Measurements from ENCODE around the gene SLC38A6. TPM values are rescaled to one million over a fixed set of nuclear protein-coding genes. Genes with fewer than 3 reads are reported as not detected.
"Not testable (repeated sequence)": the region's sequence is repeated elsewhere in the genome, so short reads cannot be mapped to it uniquely, and the experiment has no call there.

Gene SLC38A6
- total RNA-seq, 1 donor: 74.9 TPM

DNA sequence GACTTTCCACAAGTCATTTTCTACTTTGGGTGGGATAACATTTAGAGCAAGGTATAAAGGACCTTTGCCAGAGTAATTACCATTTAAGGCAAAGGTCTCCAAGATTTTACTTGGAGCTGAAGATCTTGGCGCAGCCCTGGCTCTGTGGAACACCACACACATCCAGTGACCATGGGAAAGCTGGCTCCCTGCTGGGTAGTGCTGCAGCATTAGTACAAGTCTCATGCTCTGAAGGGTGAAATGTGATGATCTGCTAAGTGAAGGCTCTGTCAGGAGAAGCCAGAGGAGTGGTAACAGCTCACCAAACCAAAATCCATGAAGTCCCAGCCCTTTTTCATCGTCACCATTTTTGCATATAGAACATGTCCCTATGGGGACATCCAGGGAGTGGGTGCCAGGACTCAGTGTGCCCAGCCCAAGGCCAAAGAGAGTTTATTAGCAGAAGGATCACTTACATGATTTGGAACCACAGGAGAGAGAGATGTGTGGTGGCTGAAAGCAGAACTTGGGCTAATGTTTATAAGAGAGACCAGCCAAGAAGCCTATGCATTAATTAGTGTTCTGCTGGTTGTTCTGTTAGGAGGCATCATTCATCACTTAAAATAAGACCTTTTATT is 110.7 kb downstream of the SLC38A6 start:
- TF ChIP-seq, protein P1, sequence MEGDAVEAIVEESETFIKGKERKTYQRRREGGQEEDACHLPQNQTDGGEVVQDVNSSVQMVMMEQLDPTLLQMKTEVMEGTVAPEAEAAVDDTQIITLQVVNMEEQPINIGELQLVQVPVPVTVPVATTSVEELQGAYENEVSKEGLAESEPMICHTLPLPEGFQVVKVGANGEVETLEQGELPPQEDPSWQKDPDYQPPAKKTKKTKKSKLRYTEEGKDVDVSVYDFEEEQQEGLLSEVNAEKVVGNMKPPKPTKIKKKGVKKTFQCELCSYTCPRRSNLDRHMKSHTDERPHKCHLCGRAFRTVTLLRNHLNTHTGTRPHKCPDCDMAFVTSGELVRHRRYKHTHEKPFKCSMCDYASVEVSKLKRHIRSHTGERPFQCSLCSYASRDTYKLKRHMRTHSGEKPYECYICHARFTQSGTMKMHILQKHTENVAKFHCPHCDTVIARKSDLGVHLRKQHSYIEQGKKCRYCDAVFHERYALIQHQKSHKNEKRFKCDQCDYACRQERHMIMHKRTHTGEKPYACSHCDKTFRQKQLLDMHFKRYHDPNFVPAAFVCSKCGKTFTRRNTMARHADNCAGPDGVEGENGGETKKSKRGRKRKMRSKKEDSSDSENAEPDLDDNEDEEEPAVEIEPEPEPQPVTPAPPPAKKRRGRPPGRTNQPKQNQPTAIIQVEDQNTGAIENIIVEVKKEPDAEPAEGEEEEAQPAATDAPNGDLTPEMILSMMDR (IDR thresholded peaks at IDR 0.05; ENCODE audit: insufficient read depth, low read length): no peak
- DNase-seq (ENCODE audit: low read depth): no peak
- no peak overlapping the region for H3K4me3 ChIP-seq (ENCODE audit: low read depth, low read length)

DNA sequence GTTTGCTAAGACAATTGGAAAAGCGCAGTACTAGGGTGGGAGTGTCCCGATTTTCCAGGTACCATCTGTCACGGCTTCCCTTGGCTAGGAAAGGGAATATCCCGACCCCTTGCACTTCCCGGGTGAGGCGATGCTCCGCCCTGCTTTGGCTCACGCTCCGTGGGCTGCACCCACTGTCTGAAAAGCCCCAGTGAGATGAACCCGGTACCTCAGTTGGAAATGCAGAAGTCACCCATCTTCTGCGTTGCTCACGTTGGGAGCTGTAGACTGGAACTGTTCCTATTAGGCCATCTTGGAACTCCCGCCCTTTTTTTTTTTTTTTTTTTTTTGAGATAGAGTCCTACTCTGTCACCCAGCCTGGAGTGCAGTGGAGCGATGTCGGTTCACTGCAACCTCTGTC is 117.1 kb downstream of the SLC38A6 start:
- not testable (repeated sequence) for H3K4me3 ChIP-seq (ENCODE audit: low read depth, low read length)

DNA sequence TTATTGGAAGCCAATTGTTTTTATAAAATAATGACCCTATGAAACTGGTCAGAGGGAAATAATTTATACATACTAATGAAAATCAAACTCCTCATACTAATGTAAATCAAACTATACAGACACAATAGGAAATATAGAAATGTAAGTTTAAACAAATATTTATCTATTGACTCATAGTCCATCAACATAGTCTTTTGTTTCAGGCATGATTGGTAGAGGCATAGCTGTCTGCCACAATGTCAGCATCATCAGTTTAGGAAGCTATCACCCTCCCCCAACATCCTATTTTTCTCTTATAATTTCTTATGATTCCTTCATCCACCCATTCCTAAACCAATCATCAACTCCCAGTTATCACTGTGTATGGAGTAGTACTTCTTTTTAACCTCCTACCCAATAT is 117.7 kb downstream of the SLC38A6 start:
- TF ChIP-seq, protein P1 (IDR thresholded peaks at IDR 0.05; ENCODE audit: insufficient read depth, low read length): no peak
- H3K4me3 ChIP-seq (ENCODE audit: low read depth, low read length): no peak overlapping the region
- no peak for DNase-seq (ENCODE audit: low read depth)

More for the DNA sequence above, 117.1 kb downstream of the SLC38A6 start:
- not testable (repeated sequence) for DNase-seq (ENCODE audit: low read depth)

DNA sequence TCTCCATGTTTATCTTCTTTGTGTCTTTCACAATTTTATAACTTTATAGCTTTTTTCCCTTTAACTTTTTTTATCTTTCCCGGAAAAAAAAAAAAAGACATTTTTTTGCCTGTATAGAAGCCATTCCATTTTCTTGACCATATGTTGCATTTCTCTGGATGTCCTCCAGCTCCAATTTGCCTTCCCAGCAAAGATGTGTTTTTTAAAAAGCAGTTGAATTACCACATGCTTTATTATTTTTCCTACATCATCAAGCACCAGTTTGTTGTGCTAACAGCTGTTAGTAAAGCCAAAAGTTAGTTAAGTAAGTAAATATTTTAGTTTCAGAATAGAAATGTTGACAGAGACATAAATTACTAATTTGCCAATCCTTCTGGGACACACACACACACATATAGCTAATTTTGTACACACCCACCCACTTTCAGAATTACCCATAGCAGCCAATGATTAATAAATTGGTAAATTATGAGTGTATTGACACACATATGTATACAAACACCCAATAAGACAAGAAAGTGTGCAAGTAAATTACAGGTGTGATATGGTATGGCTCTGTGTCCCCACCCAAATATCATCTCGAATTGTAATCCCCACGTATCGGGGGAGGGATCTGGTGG is 118.3 kb downstream of the SLC38A6 start:
- TF ChIP-seq, protein P1 (IDR thresholded peaks at IDR 0.05; ENCODE audit: insufficient read depth, low read length): no peak
- peak; percentile 54 for DNase-seq (ENCODE audit: low read depth)
- H3K4me3 ChIP-seq (ENCODE audit: low read depth, low read length): no peak overlapping the region

DNA sequence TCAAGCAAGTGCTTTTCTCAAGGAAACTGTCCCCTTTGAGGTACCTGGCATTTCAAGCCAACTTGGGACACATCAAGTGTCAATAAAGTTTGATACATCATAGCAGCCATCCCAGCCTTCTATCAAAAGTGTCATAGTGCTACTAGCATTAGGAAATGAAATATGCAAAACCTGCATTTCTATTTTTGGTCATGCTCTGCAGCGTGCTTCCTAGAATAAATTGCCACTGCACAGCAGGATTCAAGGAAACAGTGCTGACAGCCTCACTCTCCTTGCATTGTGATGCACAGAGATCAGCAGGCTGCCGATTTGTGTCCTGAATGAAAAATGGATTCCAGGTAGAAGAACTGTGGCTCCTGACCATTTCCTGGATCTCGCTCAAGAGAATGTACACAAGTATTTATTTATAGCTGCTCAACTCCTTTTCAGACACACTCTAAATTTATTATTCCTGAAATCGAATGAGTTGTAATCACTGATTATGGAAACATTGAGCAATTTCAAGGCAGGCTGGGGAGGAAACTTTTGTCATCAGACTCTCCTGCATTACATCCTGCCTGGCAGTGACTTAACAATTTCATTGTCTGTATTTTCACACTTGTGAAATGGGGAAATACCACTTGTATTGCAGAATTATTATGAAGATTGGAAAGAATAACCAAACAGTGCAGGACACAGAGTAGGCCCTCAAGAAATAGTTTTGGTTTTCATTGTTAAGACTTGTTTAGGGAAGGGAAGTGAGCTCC is 120.9 kb downstream of the SLC38A6 start:
- no peak overlapping the region for H3K4me3 ChIP-seq (ENCODE audit: low read depth, low read length)
- peak; percentile 84 for DNase-seq (ENCODE audit: low read depth)
- TF ChIP-seq, protein P1 (IDR thresholded peaks at IDR 0.05; ENCODE audit: insufficient read depth, low read length): no peak

Small RNAs within 50 kb of the gene (small RNA-seq; reads per million reads assigned to genes)
- not detected for gene RNU6-398P

Other genes starting within 250 kb of the SLC38A6 start
- 59.9 and 71.2 TPM in 2 replicates for gene MNAT1, start 246.5 kb upstream of the SLC38A6 start, total RNA-seq (ENCODE audit: low replicate concordance)
- 18.6 and 23.9 TPM in 2 replicates for gene TRMT5, start 166 bp upstream of the SLC38A6 start, total RNA-seq (ENCODE audit: low replicate concordance)